Keratinocyte (primary cell): ENCODE measurements around the gene FAM53A. TPM values are rescaled to one million over a fixed set of nuclear protein-coding genes. Genes with fewer than 3 reads are reported as not detected.

Experiments
- DNase-seq: peaks from one replicate; pipeline ENCODE4 v3.0.0-alpha.2; 2011; ENCODE audit warnings: low read depth, missing footprints, low spot score
- FAIRE-seq: peaks from 2 replicates; lab custom pipeline; 2011; peaks lifted over from hg19 to GRCh38; lab: Jason Lieb, UNC
- H2AFZ ChIP-seq: 2 replicates; pipeline ENCODE4 v1.6.0; 2012; ENCODE audit warnings: low read length, control low read depth, inconsistent platforms; ENCODE audit not compliant: control insufficient read depth
- H3K27ac ChIP-seq: 2 replicates; pipeline ENCODE4 v1.5.1; 2011; ENCODE audit warnings: low read length; ENCODE audit not compliant: control insufficient read depth, insufficient read depth
- H3K27me3 ChIP-seq: 3 replicates; pipeline ENCODE4 v1.6.0; 2011; ENCODE audit warnings: low read length; ENCODE audit not compliant: control insufficient read depth, insufficient read depth; ENCODE audit errors: extremely low read depth
- H3K36me3 ChIP-seq, 2 experiments: 2 replicates in 1 of 2; 3 replicates in 1 of 2; pipeline ENCODE4 v1.5.1; 2011; ENCODE audit warnings: low read length in 2 of 2, mild to moderate bottlenecking in 1 of 2; ENCODE audit not compliant: control insufficient read depth in 2 of 2, insufficient read depth in 2 of 2; ENCODE audit errors: extremely low read depth in 1 of 2
- H3K4me1 ChIP-seq: 3 replicates; pipeline ENCODE4 v1.5.1; 2011; ENCODE audit warnings: low read length; ENCODE audit not compliant: control insufficient read depth, insufficient read depth; ENCODE audit errors: extremely low read depth
- H3K4me2 ChIP-seq: 3 replicates; pipeline ENCODE4 v1.6.0; 2011; ENCODE audit warnings: low read depth, low read length; ENCODE audit not compliant: control insufficient read depth, insufficient read depth; ENCODE audit errors: extremely low read depth
- H3K4me3 ChIP-seq, 3 experiments: fragments of 200-600 bp in 1 of 3; sonication (generic) in 1 of 3; 2 replicates in 2 of 3; 3 replicates in 1 of 3; pipeline ENCODE4 v1.5.1; 2011 to 2016; ENCODE audit warnings: low read length in 3 of 3, mild to moderate bottlenecking in 3 of 3, control low read depth in 2 of 3, inconsistent platforms in 1 of 3, low read depth in 1 of 3, mixed read lengths in 1 of 3, mixed run types in 1 of 3, moderate library complexity in 1 of 3; ENCODE audit not compliant: control insufficient read depth in 2 of 3, insufficient read depth in 2 of 3; ENCODE audit errors: extremely low read depth in 1 of 3
- H3K79me2 ChIP-seq: 2 replicates; pipeline ENCODE4 v1.6.0; 2012; ENCODE audit warnings: low read length; ENCODE audit not compliant: control insufficient read depth, insufficient read depth
- H3K9ac ChIP-seq: 3 replicates; pipeline ENCODE4 v1.6.0; 2011; ENCODE audit warnings: low read length; ENCODE audit not compliant: control insufficient read depth, insufficient read depth; ENCODE audit errors: extremely low read depth
- H3K9me1 ChIP-seq: 3 replicates; pipeline ENCODE4 v1.6.0; 2011; ENCODE audit warnings: low read length; ENCODE audit not compliant: control insufficient read depth, insufficient read depth; ENCODE audit errors: extremely low read depth
- H3K9me3 ChIP-seq: 2 replicates; pipeline ENCODE4 v1.5.1; 2012; ENCODE audit warnings: low read depth, low read length; ENCODE audit not compliant: control insufficient read depth
- H4K20me1 ChIP-seq: 3 replicates; pipeline ENCODE4 v1.6.0; 2011; ENCODE audit warnings: low read length; ENCODE audit not compliant: control insufficient read depth, insufficient read depth; ENCODE audit errors: extremely low read depth
- EZH2 ChIP-seq: IDR thresholded peaks from one replicate; pipeline ENCODE4 v1.6.1; 2012; ENCODE audit warnings: inconsistent platforms, mild to moderate bottlenecking, low read length, moderate library complexity
- dilution Hi-C: fragments of 300-500 bp; cut with MboI; formaldehyde crosslinking; loops from one replicate; pipeline ENCODE4 v1.7.0; 2020; ENCODE audit warnings: low sequenced_read_pairs; ENCODE audit not compliant: extremely low pct_ligation_motif_present
- polyA plus RNA-seq, 5 experiments: library from polyadenylated mRNA; depleted of rRNA in 3 of 5; stranded (reverse) in 3 of 5; stranded (forward) in 1 of 5; unstranded in 1 of 5; fragments of >200 nt; gene quantifications; 1 replicate in 1 of 5; 2 replicates in 3 of 5; 3 replicates in 1 of 5; pipeline versions ENCODE4 v1.2.1 to v1.2.3, GENCODE V29; 2011 to 2012; ENCODE audit warnings: missing spikeins in 2 of 5, low read depth in 1 of 5, low replicate concordance in 1 of 5
- TF ChIP-seq, protein P1 (sequence below), 3 experiments: IDR thresholded peaks in 1 of 3; conservative IDR thresholded peaks in 1 of 3; optimal IDR thresholded peaks in 1 of 3; 2 replicates in 2 of 3; 3 replicates in 1 of 3; pipeline versions ENCODE3 to v1.5.1; 2011; ENCODE audit warnings: low read length in 3 of 3, mild to moderate bottlenecking in 3 of 3, moderate library complexity in 2 of 3, control low read depth in 1 of 3, inconsistent platforms in 1 of 3; ENCODE audit not compliant: insufficient read depth in 2 of 3; ENCODE audit errors: extremely low read depth in 1 of 3

Gene FAM53A
- polyA plus RNA-seq, 1 donor (not counting 4 experiments of a cell fraction or from before 2014, with no cell fraction given) = 0.50 TPM

DNA sequence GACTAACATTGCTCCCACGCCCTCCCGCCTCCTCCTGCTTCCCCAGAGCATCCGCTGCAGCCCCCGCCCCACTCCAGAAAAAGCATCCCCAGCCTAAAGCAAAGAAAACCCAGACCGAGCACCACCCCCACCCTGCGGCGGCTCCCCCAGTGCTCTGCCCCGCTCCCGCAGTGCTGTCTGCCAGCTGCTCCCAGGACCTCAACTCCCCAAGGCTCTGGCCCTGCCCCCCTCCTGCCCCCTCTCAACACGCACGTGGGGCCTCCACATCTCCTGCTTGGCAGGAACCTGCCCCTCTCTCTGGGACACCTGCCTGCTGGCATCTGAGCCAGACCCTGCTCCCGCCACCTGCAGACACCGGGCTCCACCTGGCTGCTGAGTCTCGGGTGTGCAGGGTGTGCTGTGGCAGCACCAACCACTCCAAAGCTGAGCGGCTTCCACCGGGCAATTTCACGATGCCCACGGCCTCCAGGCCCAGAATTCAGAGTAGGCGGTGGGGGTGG is 79.4 kb downstream of the FAM53A start:
- no peaks in the 10 kb centered on the region for H3K9me1 ChIP-seq
- H4K20me1 ChIP-seq = no peaks in the 10 kb centered on the region
- peak overlapping the region; percentile 4 for H2AFZ ChIP-seq
- no peaks in the 10 kb centered on the region for H3K9me3 ChIP-seq
- no peak for TF ChIP-seq EZH2
- TF ChIP-seq, protein P1, sequence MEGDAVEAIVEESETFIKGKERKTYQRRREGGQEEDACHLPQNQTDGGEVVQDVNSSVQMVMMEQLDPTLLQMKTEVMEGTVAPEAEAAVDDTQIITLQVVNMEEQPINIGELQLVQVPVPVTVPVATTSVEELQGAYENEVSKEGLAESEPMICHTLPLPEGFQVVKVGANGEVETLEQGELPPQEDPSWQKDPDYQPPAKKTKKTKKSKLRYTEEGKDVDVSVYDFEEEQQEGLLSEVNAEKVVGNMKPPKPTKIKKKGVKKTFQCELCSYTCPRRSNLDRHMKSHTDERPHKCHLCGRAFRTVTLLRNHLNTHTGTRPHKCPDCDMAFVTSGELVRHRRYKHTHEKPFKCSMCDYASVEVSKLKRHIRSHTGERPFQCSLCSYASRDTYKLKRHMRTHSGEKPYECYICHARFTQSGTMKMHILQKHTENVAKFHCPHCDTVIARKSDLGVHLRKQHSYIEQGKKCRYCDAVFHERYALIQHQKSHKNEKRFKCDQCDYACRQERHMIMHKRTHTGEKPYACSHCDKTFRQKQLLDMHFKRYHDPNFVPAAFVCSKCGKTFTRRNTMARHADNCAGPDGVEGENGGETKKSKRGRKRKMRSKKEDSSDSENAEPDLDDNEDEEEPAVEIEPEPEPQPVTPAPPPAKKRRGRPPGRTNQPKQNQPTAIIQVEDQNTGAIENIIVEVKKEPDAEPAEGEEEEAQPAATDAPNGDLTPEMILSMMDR (optimal IDR thresholded peaks at IDR 0.05 in 1 of 3, IDR thresholded peaks at IDR 0.05 in 1 of 3, conservative IDR thresholded peaks at IDR 0.05 in 1 of 3; ENCODE audit: extremely low read depth in 1 of 3, insufficient read depth in 2 of 3, low read length in 3 of 3) = peak in 2 of 3 experiments; percentile 25 to 70
- H3K9ac ChIP-seq = no peak overlapping the region
- FAIRE-seq (no peak), DNase-seq (no peak)
- H3K79me2 ChIP-seq = no peaks in the 10 kb centered on the region
- no peaks in the 10 kb centered on the region for H3K36me3 ChIP-seq
- peak overlapping the region; percentile 56 for H3K4me2 ChIP-seq
- no peak overlapping the region for H3K27ac ChIP-seq
- H3K4me3 ChIP-seq = no peak overlapping the region
- dilution Hi-C loops = no loop called here
- peaks cover 19% of the 10 kb centered on the region for H3K27me3 ChIP-seq
- H3K4me1 ChIP-seq = peaks cover 18% of the 10 kb centered on the region

DNA sequence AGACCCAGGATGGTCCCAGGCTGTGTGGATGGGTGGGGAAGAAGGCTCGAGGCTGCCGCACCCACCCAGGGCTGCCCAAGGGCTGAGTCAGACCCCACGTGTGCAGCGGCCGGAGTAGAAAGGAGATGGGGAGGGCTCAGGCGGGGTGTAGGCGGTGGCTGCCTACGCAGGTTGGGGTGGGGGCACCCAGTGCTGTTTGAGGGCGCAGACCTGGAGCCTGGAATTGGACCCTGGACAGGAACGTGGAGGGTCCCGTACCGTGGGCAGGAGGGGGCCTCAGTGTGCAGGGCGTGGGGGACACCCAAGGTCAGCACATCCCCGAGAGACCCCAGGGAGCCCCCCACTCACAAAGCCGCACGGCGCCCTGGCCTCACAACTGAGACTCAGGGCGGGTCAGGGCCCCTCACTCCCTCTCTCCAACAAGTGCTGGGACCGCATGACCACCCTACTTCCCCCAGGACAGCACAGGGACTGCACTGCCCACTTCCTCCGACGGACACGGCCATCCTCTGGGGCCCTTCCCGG is 79.9 kb downstream of the FAM53A start:
- no peaks in the 10 kb centered on the region for H3K9me1 ChIP-seq
- peaks cover 18% of the 10 kb centered on the region for H3K4me1 ChIP-seq
- no peak overlapping the region for H3K4me2 ChIP-seq
- FAIRE-seq (no peak), DNase-seq (no peak)
- H4K20me1 ChIP-seq = no peaks in the 10 kb centered on the region
- no peak overlapping the region for H3K4me3 ChIP-seq
- dilution Hi-C loops = no loop called here
- no peaks in the 10 kb centered on the region for H3K79me2 ChIP-seq
- H3K36me3 ChIP-seq = no peaks in the 10 kb centered on the region
- TF ChIP-seq, protein P1 (optimal IDR thresholded peaks at IDR 0.05 in 1 of 3, IDR thresholded peaks at IDR 0.05 in 1 of 3, conservative IDR thresholded peaks at IDR 0.05 in 1 of 3; ENCODE audit: extremely low read depth in 1 of 3, insufficient read depth in 2 of 3, low read length in 3 of 3) = no peak
- TF ChIP-seq EZH2 = no peak
- H3K27ac ChIP-seq = no peak overlapping the region
- no peaks in the 10 kb centered on the region for H3K9me3 ChIP-seq
- peaks cover 19% of the 10 kb centered on the region for H3K27me3 ChIP-seq
- H3K9ac ChIP-seq = no peak overlapping the region
- no peak overlapping the region for H2AFZ ChIP-seq
